ENCODE measurements around the gene B3GNT2. TPM values are rescaled to one million over a fixed set of nuclear protein-coding genes. Genes with fewer than 3 reads are reported as not detected.
"Not testable (repeated sequence)": the region's sequence is repeated elsewhere in the genome, so short reads cannot be mapped to it uniquely, and the experiment has no call there.

The B3GNT2 gene
- total RNA-seq, result 10 to 100 TPM; 67.3 to 68.7 TPM

GRCh38 chr2:62195421-62196277 is at the start of gene B3GNT2:
TSS of gene B3GNT2 (plus strand) at chr2:62196115. CDS start at chr2:62222221, 26,106 bp downstream.
- H3K27me3 Mint-ChIP-seq, result no peaks in the 10 kb centered on the region
- DNase-seq, result peak; percentile 87
- peaks cover 22% of the 10 kb centered on the region for H3K4me1 Mint-ChIP-seq
- peaks cover 24% of the 10 kb centered on the region for H3K36me3 Mint-ChIP-seq
- no peaks in the 10 kb centered on the region for H3K9me3 Mint-ChIP-seq
- peak within 1 kb of the TSS; percentile 96 for H3K27ac Mint-ChIP-seq
- peak within 1 kb of the TSS; percentile 89 for H3K4me3 Mint-ChIP-seq

GRCh38 chr2:62146790-62147189 is 49.1 kb upstream of the B3GNT2 start:
- DNase-seq, result peak; percentile 8
- H3K4me3 Mint-ChIP-seq, H3K27me3 Mint-ChIP-seq, H3K36me3 Mint-ChIP-seq, H3K27ac Mint-ChIP-seq, H3K9me3 Mint-ChIP-seq: not testable (repeated sequence)
- H3K4me1 Mint-ChIP-seq, result peaks cover 10% of the 10 kb centered on the region

- no peak overlapping the region for H3K27ac Mint-ChIP-seq
- H3K9me3 Mint-ChIP-seq, result peaks cover 1% of the 10 kb centered on the region
- DNase-seq, result no peak
- H3K4me3 Mint-ChIP-seq, result no peak overlapping the region
- no peaks in the 10 kb centered on the region for H3K27me3 Mint-ChIP-seq
- peaks cover 10% of the 10 kb centered on the region for H3K4me1 Mint-ChIP-seq
- peaks cover 1% of the 10 kb centered on the region for H3K36me3 Mint-ChIP-seq
Observed at GRCh38 chr2:62147610-62148301, 48.2 kb upstream of the B3GNT2 start.

- Mint-ChIP-seq H3K9me3 (peaks cover 1% of the 10 kb centered on the region), H3K4me1 (peaks cover 10% of the 10 kb centered on the region), H3K4me3 (no peak overlapping the region), H3K27me3 (no peaks in the 10 kb centered on the region), H3K36me3 (peaks cover 1% of the 10 kb centered on the region), H3K27ac (no peak overlapping the region)
- DNase-seq, result no peak
Observed at GRCh38 chr2:62149708-62150107, 46.2 kb upstream of the B3GNT2 start.

GRCh38 chr2:62150597-62151305 is 45.2 kb upstream of the B3GNT2 start:
- peaks cover 5% of the 10 kb centered on the region for H3K9me3 Mint-ChIP-seq
- H3K27me3 Mint-ChIP-seq, result no peaks in the 10 kb centered on the region
- peaks cover 1% of the 10 kb centered on the region for H3K36me3 Mint-ChIP-seq
- no peak for DNase-seq
- H3K27ac Mint-ChIP-seq, result no peak overlapping the region
- H3K4me1 Mint-ChIP-seq, result peaks cover 7% of the 10 kb centered on the region
- no peak overlapping the region for H3K4me3 Mint-ChIP-seq

GRCh38 chr2:62151306-62151638 is 44.6 kb upstream of the B3GNT2 start:
- DNase-seq, result no peak
- Mint-ChIP-seq H3K36me3 (peaks cover 1% of the 10 kb centered on the region), H3K4me3 (no peak overlapping the region), H3K27ac (no peak overlapping the region), H3K4me1 (peaks cover 7% of the 10 kb centered on the region), H3K27me3 (no peaks in the 10 kb centered on the region), H3K9me3 (peaks cover 5% of the 10 kb centered on the region)

GRCh38 chr2:62152000-62152399 is 43.9 kb upstream of the B3GNT2 start:
- no peak overlapping the region for H3K27ac Mint-ChIP-seq
- H3K9me3 Mint-ChIP-seq, result peaks cover 5% of the 10 kb centered on the region
- H3K4me1 Mint-ChIP-seq, result peaks cover 3% of the 10 kb centered on the region
- H3K4me3 Mint-ChIP-seq, result no peak overlapping the region
- H3K27me3 Mint-ChIP-seq, result no peaks in the 10 kb centered on the region
- peaks cover 1% of the 10 kb centered on the region for H3K36me3 Mint-ChIP-seq
- no peak for DNase-seq

GRCh38 chr2:62156861-62157496 is 38.9 kb upstream of the B3GNT2 start:
- Mint-ChIP-seq H3K36me3 (no peaks in the 10 kb centered on the region), H3K27ac (no peak overlapping the region), H3K27me3 (no peaks in the 10 kb centered on the region), H3K4me1 (peaks cover 2% of the 10 kb centered on the region), H3K4me3 (no peak overlapping the region), H3K9me3 (peaks cover 5% of the 10 kb centered on the region)
- DNase-seq, result no peak

- no peak overlapping the region for H3K4me3 Mint-ChIP-seq
- peaks cover 2% of the 10 kb centered on the region for H3K4me1 Mint-ChIP-seq
Observed at GRCh38 chr2:62158444-62159121, 37.3 kb upstream of the B3GNT2 start.

GRCh38 chr2:62160691-62161090 is 35.2 kb upstream of the B3GNT2 start:
- DNase-seq, H3K36me3 Mint-ChIP-seq, H3K27me3 Mint-ChIP-seq, H3K4me1 Mint-ChIP-seq, H3K4me3 Mint-ChIP-seq, H3K27ac Mint-ChIP-seq, H3K9me3 Mint-ChIP-seq: not testable (repeated sequence)

More at GRCh38 chr2:62158444-62159121, 37.3 kb upstream of the B3GNT2 start:
- Mint-ChIP-seq H3K36me3 (no peaks in the 10 kb centered on the region), H3K27ac (no peak overlapping the region), H3K9me3 (peaks cover 5% of the 10 kb centered on the region), H3K27me3 (no peaks in the 10 kb centered on the region)
- DNase-seq, result no peak

- Mint-ChIP-seq H3K27ac (no peak overlapping the region), H3K27me3 (no peaks in the 10 kb centered on the region), H3K4me3 (no peak overlapping the region), H3K9me3 (no peaks in the 10 kb centered on the region), H3K36me3 (no peaks in the 10 kb centered on the region), H3K4me1 (peaks cover 4% of the 10 kb centered on the region)
- no peak for DNase-seq
Observed at GRCh38 chr2:62163106-62163831, 32.6 kb upstream of the B3GNT2 start.

- no peaks in the 10 kb centered on the region for H3K9me3 Mint-ChIP-seq
- H3K36me3 Mint-ChIP-seq, result no peaks in the 10 kb centered on the region
- H3K4me1 Mint-ChIP-seq, result peaks cover 4% of the 10 kb centered on the region
- no peak overlapping the region for H3K4me3 Mint-ChIP-seq
- DNase-seq, result no peak
- H3K27ac Mint-ChIP-seq, result no peak overlapping the region
- H3K27me3 Mint-ChIP-seq, result no peaks in the 10 kb centered on the region
Observed at GRCh38 chr2:62163834-62164233, 32.1 kb upstream of the B3GNT2 start.

GRCh38 chr2:62175728-62176127 is 20.2 kb upstream of the B3GNT2 start:
- no peaks in the 10 kb centered on the region for H3K27me3 Mint-ChIP-seq
- H3K4me1 Mint-ChIP-seq, result peaks cover 2% of the 10 kb centered on the region
- no peaks in the 10 kb centered on the region for H3K9me3 Mint-ChIP-seq
- no peaks in the 10 kb centered on the region for H3K36me3 Mint-ChIP-seq
- no peak for DNase-seq
- H3K4me3 Mint-ChIP-seq, result no peak overlapping the region
- H3K27ac Mint-ChIP-seq, result no peak overlapping the region

GRCh38 chr2:62176801-62177200 is 19.1 kb upstream of the B3GNT2 start:
- no peak overlapping the region for H3K27ac Mint-ChIP-seq
- H3K4me3 Mint-ChIP-seq, result no peak overlapping the region
- H3K9me3 Mint-ChIP-seq, result no peaks in the 10 kb centered on the region
- H3K27me3 Mint-ChIP-seq, result no peaks in the 10 kb centered on the region
- H3K36me3 Mint-ChIP-seq, result no peaks in the 10 kb centered on the region
- DNase-seq, result no peak
- peaks cover 4% of the 10 kb centered on the region for H3K4me1 Mint-ChIP-seq
